K562 (cell line): ENCODE data around the gene HSPA6. TPM values are rescaled to one million over a fixed set of nuclear protein-coding genes. Genes with fewer than 3 reads are reported as not detected.
"Not testable (repeated sequence)": the region's sequence is repeated elsewhere in the genome, so short reads cannot be mapped to it uniquely, and the experiment has no call there.

Experiments
- ATF7 ChIP-seq: fragments of 450-650 bp; IDR thresholded peaks from 2 replicates; pipeline ENCODE4 v1.7.1; 2014; ENCODE audit warnings: mild to moderate bottlenecking, moderate library complexity
- CREB1 ChIP-seq, 2 experiments: sonication (generic) in 1 of 2; formaldehyde crosslinking in 1 of 2; IDR thresholded peaks; 2 replicates each; pipeline versions ENCODE4 v1.6.1 to v1.8.0; 2012 to 2022; ENCODE audit warnings: inconsistent platforms in 1 of 2, mild to moderate bottlenecking in 1 of 2, missing genetic modification reagents in 1 of 2, moderate library complexity in 1 of 2
- JUN ChIP-seq, 2 experiments: sonication (generic) in 1 of 2; formaldehyde crosslinking in 1 of 2; IDR thresholded peaks; 2 replicates each; pipeline versions ENCODE4 v1.6.1 to v1.8.0; 2012 to 2022; ENCODE audit warnings: borderline replicate concordance in 2 of 2, mild to moderate bottlenecking in 2 of 2, improper control_type of control experiment in 1 of 2, low read depth in 1 of 2, low read length in 1 of 2, missing genetic modification reagents in 1 of 2
- KDM2B ChIP-seq: fragments of 250-450 bp; sonication (Bioruptor Pico); IDR thresholded peaks from 2 replicates; pipeline ENCODE4 v1.8.0; 2021; ENCODE audit warnings: mild to moderate bottlenecking, moderate library complexity
- POLR3A ChIP-seq: IDR thresholded peaks from 2 replicates; pipeline ENCODE4 v1.6.1; 2011; ENCODE audit warnings: borderline replicate concordance, mild to moderate bottlenecking, moderate library complexity; ENCODE audit not compliant: insufficient read length, insufficient read depth; ENCODE audit errors: extremely low read depth
- SMARCE1 ChIP-seq: fragments of 450-650 bp; IDR thresholded peaks from 2 replicates; pipeline ENCODE4 v1.7.1; 2016; ENCODE audit warnings: mild to moderate bottlenecking
- SP1 ChIP-seq: sonication (generic); formaldehyde crosslinking; IDR thresholded peaks from 2 replicates; pipeline ENCODE4 v1.8.1; 2022; ENCODE audit warnings: mild to moderate bottlenecking, missing genetic modification reagents
- TBL1XR1 ChIP-seq, 2 experiments: IDR thresholded peaks; 2 replicates each; pipeline ENCODE4 v1.6.1; 2012; ENCODE audit warnings: improper control_type of control experiment in 2 of 2, low read length in 2 of 2, mild to moderate bottlenecking in 1 of 2
- polyA plus RNA-seq, 8 experiments: library from polyadenylated mRNA; depleted of rRNA in 4 of 8; stranded (reverse) in 5 of 8; unstranded in 3 of 8; fragments of >200 nt; fragmentation: Nextera tagmentation in 2 of 8; fragmentation: Illumina TruSeq in 1 of 8; extraction: Ambion mirVana in 2 of 8; extraction: Trizol in 1 of 8; gene quantifications; 2 replicates each; pipeline versions ENCODE4 v1.2.1 to v1.2.3, GENCODE V29; 2011 to 2014; ENCODE audit warnings: inconsistent platforms in 1 of 8, missing spikeins in 1 of 8
- total RNA-seq, 7 experiments: library from RNA; depleted of rRNA in 6 of 7; stranded (reverse); fragments of >200 nt in 6 of 7; fragmentation: Illumina TruSeq in 2 of 7; extraction: Trizol in 2 of 7; gene quantifications; 2 replicates each; pipeline versions ENCODE4 v1.2.1 to v1.2.3, GENCODE V29; 2011 to 2021; ENCODE audit warnings: low replicate concordance in 1 of 7
- TF ChIP-seq, protein P1 (sequence below): sonication (generic); formaldehyde crosslinking; IDR thresholded peaks from 2 replicates; pipeline ENCODE4 v1.8.1; 2023; ENCODE audit warnings: mild to moderate bottlenecking, missing genetic modification reagents
- TF ChIP-seq, protein P2 (sequence below), 2 experiments: fragments of 450-650 bp in 1 of 2; IDR thresholded peaks; 2 replicates each; pipeline ENCODE4 v1.6.1; 2011 to 2017; ENCODE audit warnings: low read depth in 2 of 2, antibody characterized with exemption in 1 of 2, borderline replicate concordance in 1 of 2, low read length in 1 of 2, mild to moderate bottlenecking in 1 of 2, mixed read lengths in 1 of 2; ENCODE audit not compliant: control insufficient read depth in 1 of 2
- TF ChIP-seq, protein P3 (sequence below), 2 experiments: fragments of 450-650 bp; IDR thresholded peaks; 2 replicates each; pipeline ENCODE4 v1.6.1; 2018; ENCODE audit warnings: mild to moderate bottlenecking in 2 of 2, low read depth in 1 of 2; ENCODE audit not compliant: partially characterized antibody in 2 of 2
- TF ChIP-seq, protein P4 (sequence below): fragments of 450-650 bp; IDR thresholded peaks from 2 replicates; pipeline ENCODE4 v1.7.0; 2016; ENCODE audit warnings: borderline replicate concordance

The HSPA6 gene
- total and polyA plus RNA-seq, 9 of the 15 experiments (the other 6 are each of a cell fraction or from before 2014, with no cell fraction given): 0.15 to 10.0 (median 2.4) TPM

DNA sequence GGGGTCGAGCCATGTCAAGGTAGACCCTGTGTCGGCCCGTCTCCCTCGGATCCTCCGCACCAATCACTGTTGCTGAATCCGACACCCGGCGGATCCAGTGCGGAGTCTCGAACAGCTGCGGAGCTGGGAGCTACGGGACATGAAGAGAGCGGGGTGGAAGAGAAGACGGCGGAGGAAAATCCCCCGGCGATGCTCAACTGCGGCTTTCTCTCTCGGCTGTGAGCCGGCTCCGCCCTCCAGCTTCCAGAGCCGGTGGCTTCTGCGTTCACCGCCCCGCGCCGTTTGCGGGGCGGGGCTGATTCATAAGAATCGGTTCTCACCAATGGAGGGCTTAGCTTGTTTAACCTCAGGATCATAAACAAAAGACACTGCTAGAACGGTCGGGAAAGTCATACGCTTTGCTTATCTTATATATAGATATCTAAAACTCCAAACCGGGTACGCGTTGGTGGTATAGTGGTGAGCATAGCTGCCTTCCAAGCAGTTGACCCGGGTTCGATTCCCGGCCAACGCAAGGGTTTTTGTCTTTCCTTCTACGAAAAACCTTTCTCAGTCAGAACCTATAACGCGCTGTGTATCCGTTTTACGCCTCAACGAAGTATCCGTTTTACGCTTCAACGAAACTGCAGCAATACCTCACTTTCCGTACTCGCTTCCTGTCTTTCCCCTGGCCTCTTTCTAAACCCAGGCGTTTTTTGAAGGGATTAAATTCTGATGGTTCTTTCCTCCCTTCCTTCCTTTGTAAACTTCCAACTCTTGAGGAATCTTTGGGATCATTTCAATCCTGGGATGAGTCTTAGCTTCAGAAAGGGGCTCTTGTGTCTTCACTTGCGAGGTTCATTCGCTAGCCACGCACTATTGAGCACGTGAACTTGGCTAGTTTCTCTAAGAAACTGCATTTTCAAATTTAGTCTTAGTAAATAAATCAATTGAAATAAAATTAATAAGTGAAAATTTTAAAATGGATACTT is 6.6 kb downstream of the HSPA6 start (continued):
- 0 out of 2 replicates have a peak, but pooled peaks have one; percentile 47 for TF ChIP-seq KDM2B
- TF ChIP-seq, protein P1, sequence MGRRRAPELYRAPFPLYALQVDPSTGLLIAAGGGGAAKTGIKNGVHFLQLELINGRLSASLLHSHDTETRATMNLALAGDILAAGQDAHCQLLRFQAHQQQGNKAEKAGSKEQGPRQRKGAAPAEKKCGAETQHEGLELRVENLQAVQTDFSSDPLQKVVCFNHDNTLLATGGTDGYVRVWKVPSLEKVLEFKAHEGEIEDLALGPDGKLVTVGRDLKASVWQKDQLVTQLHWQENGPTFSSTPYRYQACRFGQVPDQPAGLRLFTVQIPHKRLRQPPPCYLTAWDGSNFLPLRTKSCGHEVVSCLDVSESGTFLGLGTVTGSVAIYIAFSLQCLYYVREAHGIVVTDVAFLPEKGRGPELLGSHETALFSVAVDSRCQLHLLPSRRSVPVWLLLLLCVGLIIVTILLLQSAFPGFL: 0 out of 2 replicates have a peak, but pooled peaks have one; percentile 29
- TF ChIP-seq, protein P2, sequence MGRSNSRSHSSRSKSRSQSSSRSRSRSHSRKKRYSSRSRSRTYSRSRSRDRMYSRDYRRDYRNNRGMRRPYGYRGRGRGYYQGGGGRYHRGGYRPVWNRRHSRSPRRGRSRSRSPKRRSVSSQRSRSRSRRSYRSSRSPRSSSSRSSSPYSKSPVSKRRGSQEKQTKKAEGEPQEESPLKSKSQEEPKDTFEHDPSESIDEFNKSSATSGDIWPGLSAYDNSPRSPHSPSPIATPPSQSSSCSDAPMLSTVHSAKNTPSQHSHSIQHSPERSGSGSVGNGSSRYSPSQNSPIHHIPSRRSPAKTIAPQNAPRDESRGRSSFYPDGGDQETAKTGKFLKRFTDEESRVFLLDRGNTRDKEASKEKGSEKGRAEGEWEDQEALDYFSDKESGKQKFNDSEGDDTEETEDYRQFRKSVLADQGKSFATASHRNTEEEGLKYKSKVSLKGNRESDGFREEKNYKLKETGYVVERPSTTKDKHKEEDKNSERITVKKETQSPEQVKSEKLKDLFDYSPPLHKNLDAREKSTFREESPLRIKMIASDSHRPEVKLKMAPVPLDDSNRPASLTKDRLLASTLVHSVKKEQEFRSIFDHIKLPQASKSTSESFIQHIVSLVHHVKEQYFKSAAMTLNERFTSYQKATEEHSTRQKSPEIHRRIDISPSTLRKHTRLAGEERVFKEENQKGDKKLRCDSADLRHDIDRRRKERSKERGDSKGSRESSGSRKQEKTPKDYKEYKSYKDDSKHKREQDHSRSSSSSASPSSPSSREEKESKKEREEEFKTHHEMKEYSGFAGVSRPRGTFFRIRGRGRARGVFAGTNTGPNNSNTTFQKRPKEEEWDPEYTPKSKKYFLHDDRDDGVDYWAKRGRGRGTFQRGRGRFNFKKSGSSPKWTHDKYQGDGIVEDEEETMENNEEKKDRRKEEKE (IDR thresholded peaks at IDR 0.05; ENCODE audit: borderline replicate concordance in 1 of 2, control insufficient read depth in 1 of 2, low read depth in 2 of 2, low read length in 1 of 2): 0 out of 4 replicates have a peak, but pooled peaks of 1 of the 2 experiments have one; percentile 70
- TF ChIP-seq TBL1XR1 (IDR thresholded peaks at IDR 0.05; ENCODE audit: low read length in 2 of 2): peak in 1 of 2 experiments; percentile 92; a peak in 3 of 4 replicates
- TF ChIP-seq CREB1 (IDR thresholded peaks at IDR 0.05): peak; percentile 47; the same call in 1 of the 2 replicates
- peak; percentile 52; the same call in 1 of the 2 replicates for TF ChIP-seq CREB1 (CRISPR knock-in tag; IDR thresholded peaks at IDR 0.05)
- TF ChIP-seq ATF7: peak; percentile 85
- TF ChIP-seq SP1: peak; percentile 85
- peak; percentile 38; the same call in 1 of the 2 replicates for TF ChIP-seq SMARCE1
- not testable (repeated sequence) for TF ChIP-seq JUN (IDR thresholded peaks at IDR 0.05; ENCODE audit: borderline replicate concordance, low read depth, low read length)
- TF ChIP-seq JUN (CRISPR knock-in tag; IDR thresholded peaks at IDR 0.05; ENCODE audit: borderline replicate concordance): peak; percentile 44; the same call in 1 of the 2 replicates
- TF ChIP-seq POLR3A: peak; percentile 84
- TF ChIP-seq, protein P3, sequence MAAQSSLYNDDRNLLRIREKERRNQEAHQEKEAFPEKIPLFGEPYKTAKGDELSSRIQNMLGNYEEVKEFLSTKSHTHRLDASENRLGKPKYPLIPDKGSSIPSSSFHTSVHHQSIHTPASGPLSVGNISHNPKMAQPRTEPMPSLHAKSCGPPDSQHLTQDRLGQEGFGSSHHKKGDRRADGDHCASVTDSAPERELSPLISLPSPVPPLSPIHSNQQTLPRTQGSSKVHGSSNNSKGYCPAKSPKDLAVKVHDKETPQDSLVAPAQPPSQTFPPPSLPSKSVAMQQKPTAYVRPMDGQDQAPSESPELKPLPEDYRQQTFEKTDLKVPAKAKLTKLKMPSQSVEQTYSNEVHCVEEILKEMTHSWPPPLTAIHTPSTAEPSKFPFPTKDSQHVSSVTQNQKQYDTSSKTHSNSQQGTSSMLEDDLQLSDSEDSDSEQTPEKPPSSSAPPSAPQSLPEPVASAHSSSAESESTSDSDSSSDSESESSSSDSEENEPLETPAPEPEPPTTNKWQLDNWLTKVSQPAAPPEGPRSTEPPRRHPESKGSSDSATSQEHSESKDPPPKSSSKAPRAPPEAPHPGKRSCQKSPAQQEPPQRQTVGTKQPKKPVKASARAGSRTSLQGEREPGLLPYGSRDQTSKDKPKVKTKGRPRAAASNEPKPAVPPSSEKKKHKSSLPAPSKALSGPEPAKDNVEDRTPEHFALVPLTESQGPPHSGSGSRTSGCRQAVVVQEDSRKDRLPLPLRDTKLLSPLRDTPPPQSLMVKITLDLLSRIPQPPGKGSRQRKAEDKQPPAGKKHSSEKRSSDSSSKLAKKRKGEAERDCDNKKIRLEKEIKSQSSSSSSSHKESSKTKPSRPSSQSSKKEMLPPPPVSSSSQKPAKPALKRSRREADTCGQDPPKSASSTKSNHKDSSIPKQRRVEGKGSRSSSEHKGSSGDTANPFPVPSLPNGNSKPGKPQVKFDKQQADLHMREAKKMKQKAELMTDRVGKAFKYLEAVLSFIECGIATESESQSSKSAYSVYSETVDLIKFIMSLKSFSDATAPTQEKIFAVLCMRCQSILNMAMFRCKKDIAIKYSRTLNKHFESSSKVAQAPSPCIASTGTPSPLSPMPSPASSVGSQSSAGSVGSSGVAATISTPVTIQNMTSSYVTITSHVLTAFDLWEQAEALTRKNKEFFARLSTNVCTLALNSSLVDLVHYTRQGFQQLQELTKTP (IDR thresholded peaks at IDR 0.05; ENCODE audit: low read depth in 1 of 2, partially characterized antibody in 2 of 2): peak; percentile 54 to 82
- TF ChIP-seq, protein P4, sequence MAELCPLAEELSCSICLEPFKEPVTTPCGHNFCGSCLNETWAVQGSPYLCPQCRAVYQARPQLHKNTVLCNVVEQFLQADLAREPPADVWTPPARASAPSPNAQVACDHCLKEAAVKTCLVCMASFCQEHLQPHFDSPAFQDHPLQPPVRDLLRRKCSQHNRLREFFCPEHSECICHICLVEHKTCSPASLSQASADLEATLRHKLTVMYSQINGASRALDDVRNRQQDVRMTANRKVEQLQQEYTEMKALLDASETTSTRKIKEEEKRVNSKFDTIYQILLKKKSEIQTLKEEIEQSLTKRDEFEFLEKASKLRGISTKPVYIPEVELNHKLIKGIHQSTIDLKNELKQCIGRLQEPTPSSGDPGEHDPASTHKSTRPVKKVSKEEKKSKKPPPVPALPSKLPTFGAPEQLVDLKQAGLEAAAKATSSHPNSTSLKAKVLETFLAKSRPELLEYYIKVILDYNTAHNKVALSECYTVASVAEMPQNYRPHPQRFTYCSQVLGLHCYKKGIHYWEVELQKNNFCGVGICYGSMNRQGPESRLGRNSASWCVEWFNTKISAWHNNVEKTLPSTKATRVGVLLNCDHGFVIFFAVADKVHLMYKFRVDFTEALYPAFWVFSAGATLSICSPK: 0 out of 2 replicates have a peak, but pooled peaks have one; percentile 30
